GM21737 (cell line): ENCODE measurements around the gene RGS7.
"Not testable (repeated sequence)": the region's sequence is repeated elsewhere in the genome, so short reads cannot be mapped to it uniquely, and the experiment has no call there.

Experiments used
- ATAC-seq: cut with Tn5 transposase; IDR thresholded peaks from one replicate; pipeline ENCODE4 v1.9.1; 2021; ENCODE audit warnings: mild to moderate bottlenecking, moderate library complexity; ENCODE audit not compliant: unreplicated experiment

RGS7 gene

DNA sequence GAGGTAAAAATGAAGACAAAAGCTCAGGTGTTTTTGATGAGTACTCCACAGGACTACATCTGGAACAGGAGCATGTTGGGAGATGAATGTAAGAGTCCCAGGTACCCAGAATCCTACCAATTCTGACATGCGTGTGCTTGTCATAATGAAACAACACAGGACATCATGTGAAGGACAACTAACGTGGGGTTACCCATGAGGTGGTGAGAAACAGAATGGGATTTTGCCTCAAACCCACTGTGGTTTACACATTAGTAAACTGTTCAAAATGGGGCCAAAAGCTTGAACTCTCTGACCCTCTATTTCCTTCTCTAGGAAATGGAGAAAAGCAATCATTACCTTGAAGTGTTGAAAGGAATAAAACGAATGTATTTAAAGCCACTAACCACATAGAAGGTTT, 266.2 kb downstream of the RGS7 start:
- no peak for ATAC-seq

GRCh38 chr1:241089066-241089465, 267.9 kb downstream of the RGS7 start:
- ATAC-seq = not testable (repeated sequence)

DNA sequence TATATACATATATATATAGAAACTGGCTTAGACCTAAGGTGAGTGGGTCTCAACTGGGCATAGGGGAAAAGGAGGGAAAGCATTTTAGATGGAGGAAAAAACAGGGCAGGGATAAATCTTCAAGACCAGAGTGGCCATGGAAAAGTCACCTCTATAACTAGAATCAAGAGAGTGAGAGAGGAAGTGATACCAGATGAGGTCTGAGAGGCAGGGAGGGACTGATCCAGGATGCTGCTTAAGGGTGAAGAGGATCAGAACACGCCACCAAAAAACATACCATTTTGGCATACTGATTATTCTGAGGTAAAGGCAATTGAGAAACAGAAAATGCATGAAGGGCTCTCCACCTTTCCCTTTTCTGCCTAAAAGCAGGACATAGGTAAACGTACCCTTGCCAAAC, 268.9 kb downstream of the RGS7 start:
- ATAC-seq = not testable (repeated sequence)

- ATAC-seq = no peak
Measured at GRCh38 chr1:241086686-241087085, 270.3 kb downstream of the RGS7 start.

DNA sequence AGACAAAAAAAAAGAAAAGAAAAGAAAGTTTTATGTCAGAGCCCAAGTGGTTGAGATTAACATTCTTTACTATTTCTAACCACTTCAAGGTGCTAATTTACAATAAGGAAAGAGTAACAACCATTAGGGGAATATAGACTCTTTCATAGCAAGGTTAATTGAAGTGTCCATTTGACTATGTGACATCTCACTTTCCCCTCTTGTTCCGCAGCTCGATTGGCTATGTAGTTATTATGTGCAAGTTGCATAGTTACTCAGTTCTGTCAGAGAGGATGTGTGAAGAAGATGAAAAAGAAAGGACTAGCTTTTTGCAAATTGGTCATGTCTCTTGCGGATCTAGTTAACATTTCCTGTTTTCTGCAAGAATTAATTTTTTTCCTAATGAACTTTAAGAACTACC, 273.7 kb downstream of the RGS7 start:
- ATAC-seq = no peak

DNA sequence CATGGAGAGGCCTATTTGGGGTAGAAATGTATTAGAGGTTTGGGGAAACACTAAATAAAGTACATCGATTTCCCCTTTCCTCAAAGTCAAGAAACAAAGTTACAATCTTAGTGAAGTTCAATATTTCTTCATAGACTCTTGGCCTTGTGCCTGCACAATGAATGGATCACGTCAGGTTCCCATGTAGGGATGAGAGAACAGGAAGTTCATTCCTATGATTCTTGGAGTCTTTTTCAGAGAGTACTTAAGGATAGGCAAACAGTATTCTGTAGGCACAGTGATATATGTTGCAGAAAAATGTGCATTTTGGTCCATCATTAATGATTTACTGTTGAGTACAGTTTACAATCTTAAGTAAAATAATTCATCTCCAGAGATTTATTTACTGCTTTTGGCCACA, 275.5 kb downstream of the RGS7 start:
- no peak for ATAC-seq

DNA sequence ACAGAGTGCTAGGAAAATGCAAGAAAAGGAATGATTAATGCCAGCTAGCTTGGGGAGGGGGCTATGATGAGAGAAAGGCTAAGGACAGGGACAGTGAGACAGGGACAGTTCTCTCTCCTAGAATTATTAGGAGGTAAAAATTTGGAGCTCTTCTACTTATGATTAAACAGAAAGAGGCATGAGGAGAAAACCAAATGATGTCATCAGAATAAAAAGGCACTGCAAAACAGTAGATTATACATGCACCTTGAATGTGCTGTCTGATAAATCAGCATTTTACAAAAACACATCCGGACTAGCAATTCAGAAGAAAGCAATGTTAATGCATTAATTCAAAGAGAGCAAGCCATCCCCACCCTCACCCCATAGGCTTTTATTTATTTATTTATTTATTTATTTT, 277.5 kb downstream of the RGS7 start:
- no peak for ATAC-seq

DNA sequence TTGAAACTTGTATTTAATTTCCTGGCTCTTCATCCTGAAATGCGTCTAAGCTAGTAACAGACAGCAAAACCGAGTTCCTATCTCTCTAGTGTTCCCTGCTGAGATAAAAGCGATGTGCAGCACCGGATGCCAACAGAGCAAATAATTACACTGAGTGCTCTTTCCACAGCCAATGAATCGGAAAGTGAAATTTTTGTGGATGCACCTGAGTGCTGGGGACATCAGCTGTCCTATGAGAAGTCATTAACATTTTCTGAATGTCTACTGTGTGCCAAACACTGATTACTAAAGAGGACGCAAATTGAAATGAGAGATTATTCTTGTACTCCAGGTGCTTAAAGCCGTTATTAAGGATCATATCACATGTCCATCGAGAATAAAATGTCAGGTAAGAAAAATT, 278.0 kb downstream of the RGS7 start:
- no peak for ATAC-seq

GRCh38 chr1:241077386-241078147, 279.4 kb downstream of the RGS7 start:
- ATAC-seq = no peak

GRCh38 chr1:241074507-241074906, 282.5 kb downstream of the RGS7 start:
- ATAC-seq = no peak

DNA sequence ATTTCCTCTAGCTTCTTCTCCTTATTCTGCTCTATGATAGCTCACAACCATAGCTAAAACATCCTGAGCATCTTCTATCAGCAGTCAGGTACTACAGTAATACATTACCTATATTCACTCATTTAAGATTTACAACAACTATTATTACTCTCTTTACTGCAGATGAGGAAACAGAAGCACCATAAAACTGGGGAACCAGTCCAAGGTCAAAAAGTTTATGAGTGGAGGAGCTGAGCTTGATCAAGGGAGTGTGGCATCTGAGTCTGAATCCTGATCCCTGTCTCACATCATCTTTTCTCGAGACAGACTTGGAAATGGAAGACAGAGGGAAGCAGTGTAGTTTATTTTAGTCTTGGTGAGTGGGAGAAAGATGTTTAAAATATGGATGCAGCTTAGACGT, 288.6 kb downstream of the RGS7 start:
- ATAC-seq = no peak

- ATAC-seq = no peak
Measured at GRCh38 chr1:241063276-241063675, 293.7 kb downstream of the RGS7 start.

DNA sequence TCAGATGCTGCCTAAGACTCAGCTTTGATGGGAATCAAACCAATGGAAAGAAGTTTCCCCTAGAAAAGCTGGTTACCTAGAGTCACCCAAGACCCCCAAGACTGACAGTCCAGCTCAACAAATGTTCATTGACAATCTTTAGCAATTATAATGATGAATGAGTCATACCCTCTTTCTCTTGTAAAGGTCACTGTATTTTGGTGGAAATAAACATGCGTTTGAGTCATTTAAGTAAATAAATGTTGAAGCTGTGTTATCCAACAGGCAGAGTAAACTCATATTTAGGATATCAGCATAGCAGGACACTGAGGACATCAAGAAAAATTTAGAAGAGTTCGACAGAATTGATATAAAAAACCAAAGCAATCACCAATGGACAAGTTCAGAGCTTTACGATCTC, 295.9 kb downstream of the RGS7 start:
- no peak for ATAC-seq

DNA sequence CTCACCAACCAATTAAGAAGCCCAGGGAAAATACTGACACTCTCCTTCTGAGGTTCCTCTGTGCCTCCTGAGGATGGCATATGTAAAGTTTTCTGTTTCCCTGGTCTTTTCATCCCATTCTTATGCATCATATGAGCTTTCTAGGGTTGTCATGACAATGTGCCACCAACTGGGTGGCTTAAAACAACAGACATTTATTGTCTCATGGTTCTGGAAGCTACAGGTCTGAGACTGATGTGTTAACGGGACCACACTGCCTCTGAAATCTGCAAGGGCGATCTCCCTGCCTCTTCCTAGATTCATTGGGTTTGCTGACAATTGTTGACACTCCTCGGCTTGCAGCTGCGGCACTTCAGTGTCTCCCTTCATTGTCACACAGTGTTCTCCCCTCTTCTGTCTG, 308.4 kb downstream of the RGS7 start:
- no peak for ATAC-seq

GRCh38 chr1:241045659-241046058, 311.3 kb downstream of the RGS7 start:
- ATAC-seq = no peak

DNA sequence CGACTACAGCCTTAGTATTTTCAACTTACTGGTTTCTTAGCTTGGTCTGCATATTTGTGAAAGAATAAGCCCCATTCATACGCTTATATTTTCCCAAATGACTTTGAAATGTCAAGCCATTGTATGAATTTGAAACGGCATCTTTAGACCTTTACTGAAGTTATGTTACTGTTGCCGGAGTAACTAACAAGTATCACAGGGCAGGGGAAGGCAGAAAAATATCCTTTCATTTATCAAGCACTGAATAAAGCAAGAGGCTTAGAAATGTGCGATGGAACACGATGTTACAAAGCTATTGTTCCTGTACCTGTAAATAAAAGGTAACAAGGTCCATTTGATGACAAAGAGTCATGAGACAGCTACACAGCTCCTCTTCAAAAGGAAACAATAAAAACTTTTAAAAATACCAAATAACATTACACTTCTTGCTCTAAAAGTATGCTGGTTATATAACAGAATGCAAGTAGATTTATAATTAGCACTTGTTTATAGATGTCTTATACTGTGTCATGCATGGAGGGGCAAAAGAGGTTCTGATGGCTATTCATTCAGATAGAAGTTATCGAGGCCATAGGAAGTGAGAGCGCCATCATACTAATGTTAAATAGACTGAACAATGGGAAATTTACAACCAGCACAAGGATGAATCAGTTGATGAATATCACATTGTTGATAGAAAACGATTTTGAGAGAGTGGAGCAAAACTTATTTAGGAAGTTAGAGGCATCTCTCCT, 322.6 kb downstream of the RGS7 start:
- no peak for ATAC-seq

- no peak for ATAC-seq
Measured at GRCh38 chr1:241024834-241025233, 332.2 kb downstream of the RGS7 start.

DNA sequence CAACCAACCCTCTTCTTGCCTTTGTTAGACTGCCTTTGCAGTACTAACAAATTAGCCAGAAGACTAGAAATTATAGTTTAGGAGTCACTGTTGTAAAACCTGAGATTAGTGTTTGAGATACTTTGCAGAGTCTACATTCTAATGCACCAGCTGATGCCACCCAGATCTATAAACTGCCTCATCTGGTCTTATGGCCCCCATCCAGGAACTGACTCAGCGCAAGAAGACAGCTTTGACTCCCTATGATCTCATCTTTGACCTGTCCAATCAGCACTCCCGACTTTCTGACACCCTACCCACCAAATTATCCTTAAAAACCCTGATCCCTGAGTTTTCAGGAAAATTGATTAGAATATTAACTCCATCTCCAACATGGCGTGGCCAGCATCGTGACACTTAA, 334.6 kb downstream of the RGS7 start:
- ATAC-seq = no peak

DNA sequence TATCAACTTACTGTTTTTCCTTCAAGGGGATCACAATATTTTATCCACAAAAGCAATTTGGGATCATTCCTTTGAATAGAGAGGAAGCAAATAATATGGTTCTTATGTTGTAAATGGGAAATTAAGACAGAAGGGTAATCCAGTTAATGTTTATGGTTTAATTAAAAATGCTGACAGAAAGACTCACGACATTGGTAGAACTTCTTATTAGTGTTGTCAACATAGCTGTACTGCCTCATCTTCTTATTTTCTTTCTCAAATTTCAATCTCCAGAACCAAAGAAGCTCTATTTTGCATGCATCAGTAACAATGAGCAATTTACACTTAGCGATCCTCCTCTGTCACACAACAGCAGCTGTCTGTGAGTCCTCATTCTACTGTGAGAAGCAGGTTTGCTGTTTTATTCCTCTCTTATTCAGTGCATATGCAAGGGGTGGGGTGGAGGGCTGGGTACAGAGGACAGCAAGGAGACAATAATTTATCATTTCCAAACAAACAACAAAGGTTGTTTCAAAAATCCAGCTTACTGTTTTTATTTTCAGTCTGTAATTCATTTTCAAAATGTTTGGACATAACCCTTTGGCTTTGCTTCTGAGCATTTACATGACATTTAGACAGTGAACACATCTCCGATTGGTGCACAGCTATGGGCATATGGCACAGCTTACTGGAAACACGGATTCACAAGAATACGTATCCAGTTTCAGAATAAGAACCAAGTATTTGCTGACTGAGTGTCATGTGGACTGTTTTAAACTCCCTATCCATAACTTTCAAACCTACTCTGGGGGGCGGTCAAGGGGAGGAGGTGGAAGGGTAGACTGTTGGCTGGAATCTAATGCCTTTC, 335.9 kb downstream of the RGS7 start:
- no peak for ATAC-seq

GRCh38 chr1:241012708-241013340, 344.2 kb downstream of the RGS7 start:
- ATAC-seq = no peak

DNA sequence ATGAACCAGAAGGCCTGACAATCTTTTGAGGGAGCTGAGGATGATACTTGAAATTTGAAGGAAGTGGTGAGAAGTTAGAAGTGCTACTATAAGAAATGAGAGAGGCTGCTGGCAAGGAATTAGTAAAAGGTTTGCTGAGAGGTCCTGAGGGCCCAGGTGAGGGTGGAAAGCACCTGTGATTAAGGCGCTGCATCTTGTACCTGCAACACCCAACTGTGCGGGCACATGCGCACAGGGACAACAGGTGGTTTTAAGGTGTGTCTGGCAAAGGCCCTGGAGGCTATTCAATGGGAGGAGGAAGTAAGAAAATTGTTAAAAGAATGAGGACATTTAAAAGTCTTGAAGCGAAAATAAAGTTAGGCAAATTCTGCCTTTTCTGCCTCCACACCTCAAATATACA, 349.3 kb downstream of the RGS7 start:
- no peak for ATAC-seq
